GM13976 (cell line): ENCODE results near the gene STEAP3.

ENCODE experiments used
- DNase-seq: peaks from one replicate; pipeline ENCODE4 v3.0.0; 2012; ENCODE audit warnings: low spot score
- CTCF ChIP-seq: IDR thresholded peaks from 2 replicates; pipeline ENCODE4 v1.5.1; 2012; ENCODE audit warnings: borderline replicate concordance, mild to moderate bottlenecking; ENCODE audit not compliant: insufficient read depth; ENCODE audit errors: extremely low read depth, missing control alignments, control extremely low read depth
- in situ Hi-C: fragments of 300-500 bp; cut with MboI; formaldehyde crosslinking; loops from one replicate; pipeline ENCODE4 v1.12.0; 2022; ENCODE audit warnings: low sequenced_read_pairs, mixed read lengths, inconsistent platforms; ENCODE audit not compliant: unreplicated experiment

STEAP3 gene

GRCh38 chr2:119234021-119235019 lies 10.7 kb downstream of the STEAP3 start:
- in situ Hi-C loops: no loop called here
- TF ChIP-seq CTCF: no peak
- DNase-seq: no peak

- in situ Hi-C loops: no loop called here
- no peak for DNase-seq
- no peak for TF ChIP-seq CTCF
Observed at GRCh38 chr2:119236796-119237195, 13.2 kb downstream of the STEAP3 start.

- DNase-seq: no peak
- in situ Hi-C loops: no loop called here
- TF ChIP-seq CTCF: no peak
Observed at GRCh38 chr2:119240311-119241204, 16.9 kb downstream of the STEAP3 start.

- no peak for TF ChIP-seq CTCF
- in situ Hi-C loops: no loop called here
Observed at GRCh38 chr2:119241205-119241532, 17.5 kb downstream of the STEAP3 start.

GRCh38 chr2:119242276-119243119 lies 18.9 kb downstream of the STEAP3 start:
- TF ChIP-seq CTCF: no peak
- DNase-seq: no peak
- in situ Hi-C loops: no loop called here

More at GRCh38 chr2:119241205-119241532, 17.5 kb downstream of the STEAP3 start:
- DNase-seq: no peak

- DNase-seq: no peak
- no peak for TF ChIP-seq CTCF
- in situ Hi-C loops: no loop called here
Observed at GRCh38 chr2:119243621-119244020, 20.0 kb downstream of the STEAP3 start.
